ENCODE data around the gene NMU.
A peak's percentile ranks its signal among the peaks of the same experiment; 100 is the strongest.

NMU gene

GRCh38 chr4:55547918-55548317 is 88.2 kb downstream of the NMU start:
- Histone ChIP-seq H3K9me3 (no peaks in the 10 kb centered on the region), H3K4me3 (ENCODE audit: low read depth in 1 of 2, low read length in 1 of 2) (no peak overlapping the region), H3K27ac (no peak overlapping the region), H3K4me1 (ENCODE audit: control insufficient read depth in 1 of 2, insufficient read depth in 1 of 2, low read depth in 1 of 2, low read length in 1 of 2) (peaks cover 12 to 14% of the 10 kb centered on the region in 2 experiments), H3K36me3 (no peaks in the 10 kb centered on the region), H3K27me3 (peaks cover 94% of the 10 kb centered on the region)
- TF ChIP-seq CTCF (IDR thresholded peaks at IDR 0.05) = no peak

GRCh38 chr4:55547466-55547770 is 88.7 kb downstream of the NMU start:
- H3K4me1 ChIP-seq (ENCODE audit: control insufficient read depth in 1 of 2, insufficient read depth in 1 of 2, low read depth in 1 of 2, low read length in 1 of 2) = peaks cover 12 to 14% of the 10 kb centered on the region in 2 experiments
- TF ChIP-seq CTCF (IDR thresholded peaks at IDR 0.05) = no peak
- no peak overlapping the region for H3K27ac ChIP-seq
- H3K4me3 ChIP-seq (ENCODE audit: low read depth in 1 of 2, low read length in 1 of 2) = peak overlapping the region; percentile 69 to 90
- no peaks in the 10 kb centered on the region for H3K9me3 ChIP-seq
- peaks cover 89% of the 10 kb centered on the region for H3K27me3 ChIP-seq
- H3K36me3 ChIP-seq = no peaks in the 10 kb centered on the region

- Histone ChIP-seq H3K27ac (peak within 1 kb of the TSS; percentile 26), H3K36me3 (no peaks in the 10 kb centered on the region), H3K4me1 (ENCODE audit: control insufficient read depth in 1 of 2, insufficient read depth in 1 of 2, low read depth in 1 of 2, low read length in 1 of 2) (peaks cover 12 to 14% of the 10 kb centered on the region in 2 experiments), H3K4me3 (ENCODE audit: low read depth in 1 of 2, low read length in 1 of 2) (peak within 1 kb of the TSS; percentile 69 to 90), H3K27me3 (peaks cover 86% of the 10 kb centered on the region), H3K9me3 (no peaks in the 10 kb centered on the region)
- TF ChIP-seq CTCF (IDR thresholded peaks at IDR 0.05) = peak; percentile 47
These were observed 89.2 kb downstream of the NMU start, which contains the start of gene CLOCK for GRCh38 chr4:55546756-55547465. Gene CLOCK (minus strand): TSS chr4:55546909. CDS start chr4:55482785, 64,124 bp downstream.

GRCh38 chr4:55546506-55546755 is 89.7 kb downstream of the NMU start:
- peaks cover 82% of the 10 kb centered on the region for H3K27me3 ChIP-seq
- no peaks in the 10 kb centered on the region for H3K36me3 ChIP-seq
- TF ChIP-seq CTCF (IDR thresholded peaks at IDR 0.05) = no peak
- H3K9me3 ChIP-seq = no peaks in the 10 kb centered on the region
- peak overlapping the region; percentile 69 to 90 for H3K4me3 ChIP-seq (ENCODE audit: low read depth in 1 of 2, low read length in 1 of 2)
- H3K27ac ChIP-seq = peak overlapping the region; percentile 26
- H3K4me1 ChIP-seq (ENCODE audit: control insufficient read depth in 1 of 2, insufficient read depth in 1 of 2, low read depth in 1 of 2, low read length in 1 of 2) = peaks cover 12 to 14% of the 10 kb centered on the region in 2 experiments

GRCh38 chr4:55545641-55546505 is 90.2 kb downstream of the NMU start:
- Histone ChIP-seq H3K4me1 (ENCODE audit: control insufficient read depth in 1 of 2, insufficient read depth in 1 of 2, low read depth in 1 of 2, low read length in 1 of 2) (peaks cover 12 to 14% of the 10 kb centered on the region in 2 experiments), H3K36me3 (no peaks in the 10 kb centered on the region), H3K4me3 (ENCODE audit: low read depth in 1 of 2, low read length in 1 of 2) (peak overlapping the region; percentile 69 to 90), H3K9me3 (no peaks in the 10 kb centered on the region), H3K27me3 (peaks cover 76% of the 10 kb centered on the region), H3K27ac (peak overlapping the region; percentile 3)
- TF ChIP-seq CTCF (IDR thresholded peaks at IDR 0.05) = no peak
